HG03159 (cell line): ENCODE measurements around the gene EPHB4.
"Not testable (repeated sequence)": the region's sequence is repeated elsewhere in the genome, so short reads cannot be mapped to it uniquely, and the experiment has no call there.

Experiments used
- ATAC-seq: cut with Tn5 transposase; IDR thresholded peaks from one replicate; pipeline ENCODE4 v1.9.1; 2021; ENCODE audit warnings: mild to moderate bottlenecking, moderate library complexity; ENCODE audit not compliant: unreplicated experiment

Gene EPHB4

DNA sequence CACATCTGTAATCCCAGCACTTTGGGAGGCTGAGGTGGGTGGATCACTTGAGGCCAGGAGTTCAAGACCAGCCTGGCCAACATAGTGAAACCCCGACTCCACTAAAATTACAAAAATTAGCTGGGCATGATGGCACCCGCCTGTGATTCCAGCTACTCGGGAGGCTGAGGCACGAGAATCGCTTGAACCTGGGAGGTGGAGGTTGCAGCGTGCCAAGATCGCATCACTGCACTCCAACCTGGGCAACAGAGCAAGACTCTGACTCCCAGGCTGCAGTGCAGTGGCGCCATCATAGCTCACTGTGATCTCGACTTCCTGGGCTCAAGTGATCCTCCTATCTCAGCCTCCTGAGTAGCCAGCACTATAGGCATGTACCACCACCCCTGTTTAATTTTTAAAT lies 27.6 kb upstream of the EPHB4 start:
- not testable (repeated sequence) for ATAC-seq

DNA sequence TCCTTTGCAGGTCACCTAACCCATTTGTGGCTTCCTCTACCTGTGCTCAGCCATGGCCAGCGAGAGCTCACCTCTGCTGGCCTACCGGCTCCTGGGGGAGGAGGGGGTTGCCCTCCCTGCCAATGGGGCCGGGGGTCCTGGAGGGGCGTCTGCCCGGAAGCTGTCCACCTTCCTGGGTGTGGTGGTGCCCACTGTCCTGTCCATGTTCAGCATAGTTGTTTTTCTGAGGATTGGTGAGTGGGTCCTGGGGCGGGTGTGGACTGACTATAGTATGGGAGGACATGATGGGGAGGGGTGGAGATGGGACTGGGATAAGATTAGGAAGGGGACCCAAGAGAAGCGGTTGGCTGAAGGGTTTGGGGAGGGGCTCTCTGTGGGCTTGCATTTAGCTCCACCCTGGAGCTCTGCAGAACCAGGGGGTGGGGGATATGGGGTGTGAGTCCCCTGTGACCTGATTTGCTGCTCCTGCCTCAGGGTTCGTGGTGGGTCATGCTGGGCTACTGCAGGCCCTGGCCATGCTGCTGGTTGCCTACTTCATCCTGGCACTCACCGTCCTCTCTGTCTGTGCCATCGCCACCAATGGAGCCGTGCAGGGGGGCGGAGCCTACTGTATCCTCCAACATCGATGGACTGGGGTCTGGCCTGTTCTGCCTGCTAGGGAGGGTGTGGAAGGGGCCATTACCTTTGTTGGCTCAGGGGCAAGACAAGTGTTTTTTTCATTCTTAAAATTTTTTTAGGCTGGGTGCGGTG lies 27.0 kb upstream of the EPHB4 start:
- ATAC-seq = no peak

GRCh38 chr7:100852048-100852872 lies 24.9 kb upstream of the EPHB4 start, which contains the start of gene SLC12A9:
SLC12A9 (plus strand) TSS chr7:100852713; CDS start chr7:100854198, 1,485 bp downstream.
- peak; percentile 86 for ATAC-seq

DNA sequence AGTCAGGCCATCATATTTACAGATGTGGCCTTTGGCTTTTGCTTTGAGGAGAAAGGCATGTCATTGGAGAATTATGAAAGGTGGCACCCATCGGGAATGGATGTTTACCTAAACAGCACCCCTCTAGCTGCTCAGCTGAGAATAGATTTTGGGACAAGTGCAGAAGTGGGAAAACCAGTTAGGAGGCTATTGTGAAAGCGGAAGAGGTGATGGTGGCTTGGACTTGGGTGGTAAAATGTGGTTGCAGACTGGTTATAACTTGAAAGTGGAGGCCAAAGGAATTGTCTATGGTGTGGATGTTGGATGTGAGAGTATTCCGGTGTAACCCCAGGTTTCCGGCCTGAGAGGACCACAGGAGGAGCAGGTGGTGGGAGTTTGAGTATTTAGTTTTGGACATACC lies 20.0 kb upstream of the EPHB4 start:
- no peak for ATAC-seq

GRCh38 chr7:100840470-100841100 lies 13.3 kb upstream of the EPHB4 start:
- no peak for ATAC-seq

GRCh38 chr7:100839361-100839760 lies 12.0 kb upstream of the EPHB4 start:
- ATAC-seq = no peak

DNA sequence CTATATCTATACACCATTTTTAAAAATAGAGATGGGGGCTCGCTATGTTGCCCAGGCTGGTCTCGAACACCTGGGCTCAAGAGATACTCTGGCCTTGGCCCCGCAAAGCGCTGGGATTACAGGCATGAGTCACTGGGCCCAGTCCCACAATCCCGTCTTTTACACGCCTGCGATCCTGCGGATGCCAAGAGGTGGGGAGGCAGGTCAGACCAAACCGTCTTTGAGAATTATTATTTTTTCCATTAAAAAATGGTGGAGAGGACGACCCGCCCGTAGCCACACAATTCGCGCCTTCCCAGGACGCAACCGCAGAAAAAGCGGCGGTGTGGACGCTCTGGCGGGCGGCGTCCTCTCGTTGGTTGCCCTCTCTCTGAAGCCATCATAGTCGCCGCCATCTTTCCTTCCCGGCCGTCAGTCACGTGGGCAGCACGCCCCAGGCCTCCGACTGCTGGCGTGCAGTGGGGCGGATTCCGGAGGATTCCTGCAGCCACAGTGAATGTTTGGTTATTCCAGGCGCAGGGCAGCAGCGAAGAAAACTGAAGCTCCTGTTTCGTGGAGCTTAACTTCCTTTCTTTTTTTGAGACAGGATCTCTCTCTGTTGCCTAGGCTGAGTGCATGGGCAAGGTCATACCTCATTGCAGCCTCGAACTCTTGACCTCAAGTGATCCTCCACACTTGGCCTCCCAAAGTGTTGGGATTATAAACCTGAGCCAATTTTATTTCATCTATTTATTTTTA lies 9.9 kb upstream of the EPHB4 start:
- peak; percentile 50 for ATAC-seq

DNA sequence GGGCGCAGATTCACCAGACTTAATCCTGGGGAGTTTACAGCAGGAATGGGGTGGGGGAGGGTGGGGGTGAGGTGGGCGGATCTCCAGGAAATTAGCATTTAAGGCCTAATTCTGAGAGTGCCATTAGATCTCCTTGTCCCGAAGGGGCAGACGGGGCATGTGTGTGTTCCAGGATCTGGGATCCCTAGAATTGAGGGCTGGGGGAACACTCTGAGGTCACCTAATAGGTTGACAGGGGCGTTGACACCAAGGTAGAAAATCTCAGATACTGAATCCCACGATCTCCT lies 9.4 kb upstream of the EPHB4 start:
- ATAC-seq = no peak

DNA sequence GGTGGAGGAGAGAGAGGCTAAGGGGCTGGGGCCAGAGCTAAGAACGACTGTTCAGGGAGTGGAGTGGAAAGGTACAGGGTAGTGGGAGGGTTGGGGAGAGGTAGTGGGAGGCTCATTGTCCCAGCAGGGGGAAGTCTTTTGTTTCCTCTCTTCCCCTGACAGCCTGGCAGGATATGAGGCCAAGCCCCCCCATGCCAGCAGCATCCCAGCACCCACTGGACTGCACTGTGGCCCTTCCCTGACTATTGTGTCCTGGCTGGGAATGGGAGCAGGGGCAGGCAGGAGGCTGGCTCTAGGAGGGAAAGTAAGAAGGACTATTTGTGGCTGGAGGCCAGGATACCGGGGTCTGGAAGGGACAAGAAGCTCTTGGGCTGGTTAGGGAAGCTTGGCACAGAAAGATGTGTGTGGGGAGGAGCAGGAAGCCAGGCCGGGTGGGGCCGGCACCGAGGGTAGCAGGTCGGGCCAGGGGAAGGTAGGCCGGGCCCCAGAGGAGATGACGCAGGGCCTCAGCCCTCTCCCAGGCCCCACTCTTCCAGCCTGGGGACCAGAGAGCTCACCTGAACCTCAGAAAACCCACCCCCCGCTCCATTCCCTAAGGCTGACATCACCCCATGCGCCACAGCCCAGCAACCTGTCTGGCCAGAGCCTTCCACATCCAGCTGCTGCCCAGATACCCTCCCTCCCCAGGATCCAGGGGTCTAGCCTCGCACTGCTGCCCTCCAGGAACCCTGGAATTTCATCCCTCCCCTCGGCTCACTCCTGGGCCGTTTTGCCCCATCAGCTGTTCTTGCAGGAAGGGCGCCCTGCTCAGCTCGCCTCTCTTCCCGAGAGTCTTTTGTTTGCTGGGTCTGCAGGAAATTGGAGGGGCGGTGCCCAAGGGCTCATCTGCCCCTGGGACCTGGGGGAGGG lies 8.8 kb upstream of the EPHB4 start:
- no peak for ATAC-seq

DNA sequence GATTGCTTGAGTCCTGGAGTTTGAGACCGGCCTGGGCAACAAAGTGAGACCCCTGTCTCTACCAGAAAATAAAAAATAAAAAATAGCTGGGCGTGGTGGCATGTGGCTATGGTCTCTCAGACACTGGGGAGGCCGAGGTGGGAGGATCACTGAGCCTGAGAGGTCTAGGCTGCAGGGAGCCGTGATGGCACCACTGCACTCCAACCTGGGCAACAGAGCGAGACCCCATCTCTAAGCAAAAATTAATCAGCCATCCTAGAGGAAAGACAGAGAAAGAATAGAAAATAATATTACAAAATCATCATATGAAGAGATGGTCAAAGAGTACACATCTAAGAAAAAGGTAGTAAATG lies 4.9 kb upstream of the EPHB4 start:
- no peak for ATAC-seq

- ATAC-seq = no peak
These were observed 3.1 kb upstream of the EPHB4 start for GRCh38 chr7:100830396-100830795.

- ATAC-seq = no peak
These were observed 1.9 kb upstream of the EPHB4 start for GRCh38 chr7:100829150-100829716.

DNA sequence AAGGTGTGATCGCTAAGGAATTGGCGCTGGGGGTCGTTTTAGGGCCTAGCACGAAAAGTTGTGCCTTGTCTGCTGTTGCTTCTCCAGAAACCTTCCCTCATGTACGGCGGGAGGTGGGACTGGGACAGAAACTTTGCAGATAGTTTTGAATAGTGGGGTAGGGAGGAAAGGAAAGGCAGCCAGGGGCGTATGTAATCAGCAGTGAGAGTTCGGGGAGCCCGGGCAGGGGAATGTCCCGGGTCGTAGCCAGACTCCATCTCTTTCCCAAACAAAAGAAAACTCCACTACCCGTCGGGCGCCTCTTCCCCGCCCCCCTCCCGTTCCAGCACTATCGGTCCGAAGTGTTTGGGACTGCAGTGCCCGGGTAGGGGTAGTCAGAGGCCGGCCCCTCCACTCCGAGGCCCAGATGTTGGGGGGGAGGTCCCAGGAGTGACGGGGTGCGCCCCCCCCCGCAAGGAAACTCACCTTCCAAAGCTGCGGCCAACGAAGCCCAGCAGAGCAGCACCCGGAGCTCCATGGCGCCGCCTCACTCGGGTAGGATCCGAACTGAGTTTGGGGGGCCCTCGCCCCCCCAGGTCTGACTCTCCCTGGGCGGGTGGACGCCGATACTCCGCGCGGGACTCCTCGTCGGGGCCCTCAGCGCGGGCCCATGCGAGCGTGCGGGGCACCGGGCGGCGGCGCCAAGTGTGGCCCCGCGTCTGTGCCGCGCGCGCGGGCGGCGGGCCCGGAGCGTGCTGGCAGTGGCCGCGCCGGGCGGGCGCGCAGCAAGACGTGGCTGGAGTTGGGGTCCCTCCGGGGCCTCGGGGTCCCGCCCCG lies 601 bp downstream of the EPHB4 start:
- ATAC-seq = no peak

GRCh38 chr7:100825751-100826513 lies 1.4 kb downstream of the EPHB4 start:
- no peak for ATAC-seq

- no peak for ATAC-seq
These were observed 2.1 kb downstream of the EPHB4 start for GRCh38 chr7:100825215-100825671.

GRCh38 chr7:100824499-100825214 lies 2.7 kb downstream of the EPHB4 start:
- ATAC-seq = no peak

- no peak for ATAC-seq
These were observed 3.8 kb downstream of the EPHB4 start for GRCh38 chr7:100823534-100823933.

GRCh38 chr7:100823140-100823525 lies 4.2 kb downstream of the EPHB4 start:
- no peak for ATAC-seq
